Measurements from ENCODE around the gene KRTAP3-1. TPM values are rescaled to one million over a fixed set of nuclear protein-coding genes. Genes with fewer than 3 reads are reported as not detected.

Gene KRTAP3-1
- total RNA-seq, 4 donors from 2014 or later = not detected

- no peak for TF ChIP-seq EP300 (IDR thresholded peaks at IDR 0.05)
- no peak for TF ChIP-seq POLR2AphosphoS5 (IDR thresholded peaks at IDR 0.05)
- TF ChIP-seq POLR2A (IDR thresholded peaks at IDR 0.05) = no peak
- peaks cover 0 to 4% (median 0%) of the 10 kb centered on the region in 3 donors for H3K9me3 ChIP-seq
- no peak for ATAC-seq
- H3K36me3 ChIP-seq = no peaks in the 10 kb centered on the region
- no peak overlapping the region for H3K4me3 ChIP-seq
- peaks cover 4% of the 10 kb centered on the region for H3K27me3 ChIP-seq
- no peaks in the 10 kb centered on the region for H3K4me1 ChIP-seq
- H3K27ac ChIP-seq = no peak overlapping the region
Observed at GRCh38 chr17:41020336-41020735, 11.4 kb upstream of the KRTAP3-1 start.

DNA sequence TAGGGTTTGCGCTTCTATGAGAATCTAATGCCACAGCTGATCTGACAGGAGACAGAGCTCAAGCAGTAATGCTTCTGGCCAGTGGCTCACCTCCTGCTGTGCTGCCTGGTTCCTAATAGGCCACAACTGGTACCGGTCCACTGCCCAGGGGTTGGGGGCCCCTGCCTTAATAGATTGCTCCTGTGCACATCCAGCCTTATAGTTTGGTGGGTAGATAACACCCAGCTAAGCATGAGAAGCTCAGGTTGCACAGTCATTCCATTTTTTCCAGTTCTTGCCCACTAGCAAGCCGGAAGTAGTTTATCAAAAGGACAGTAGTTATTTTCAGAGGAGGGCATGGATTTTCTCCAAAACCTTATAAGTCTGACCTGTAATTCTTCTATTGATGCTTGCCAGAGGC lies 10.5 kb upstream of the KRTAP3-1 start:
- ATAC-seq = no peak
- Histone ChIP-seq H3K27me3 (peaks cover 4% of the 10 kb centered on the region), H3K4me3 (no peak overlapping the region), H3K27ac (no peak overlapping the region), H3K9me3 (peaks cover 0 to 4% (median 0%) of the 10 kb centered on the region in 3 donors), H3K4me1 (no peaks in the 10 kb centered on the region), H3K36me3 (no peaks in the 10 kb centered on the region)
- TF ChIP-seq POLR2AphosphoS5 (IDR thresholded peaks at IDR 0.05) (no peak), EP300 (IDR thresholded peaks at IDR 0.05) (no peak), CTCF (IDR thresholded peaks at IDR 0.05) (no peak), POLR2A (IDR thresholded peaks at IDR 0.05) (no peak)
- 71 to 93% methylated on average over 1 to 2 of the region's 3 CpGs for WGBS, 2 donors (ENCODE audit: low coverage in 1 of 2)

GRCh38 chr17:41018541-41018940 lies 9.6 kb upstream of the KRTAP3-1 start:
- TF ChIP-seq CTCF (IDR thresholded peaks at IDR 0.05) (no peak), EP300 (IDR thresholded peaks at IDR 0.05) (no peak), POLR2A (IDR thresholded peaks at IDR 0.05) (no peak), POLR2AphosphoS5 (IDR thresholded peaks at IDR 0.05) (no peak)
- H3K36me3 ChIP-seq = no peaks in the 10 kb centered on the region
- peaks cover 0 to 4% (median 0%) of the 10 kb centered on the region in 3 donors for H3K9me3 ChIP-seq
- no peak overlapping the region for H3K27ac ChIP-seq
- WGBS, 2 donors (ENCODE audit: low coverage in 1 of 2) = 61 to 78% methylated on average over 2 to 3 of the region's 3 CpGs
- H3K27me3 ChIP-seq = peaks cover 4% of the 10 kb centered on the region
- no peak overlapping the region for H3K4me3 ChIP-seq
- no peak for ATAC-seq
- H3K4me1 ChIP-seq = no peaks in the 10 kb centered on the region

- Histone ChIP-seq H3K4me3 (no peak overlapping the region), H3K9me3 (peaks cover 0 to 4% (median 0%) of the 10 kb centered on the region in 3 donors), H3K4me1 (no peaks in the 10 kb centered on the region), H3K27me3 (peaks cover 4% of the 10 kb centered on the region), H3K36me3 (no peaks in the 10 kb centered on the region), H3K27ac (no peak overlapping the region)
- TF ChIP-seq POLR2A (IDR thresholded peaks at IDR 0.05) (no peak), EP300 (IDR thresholded peaks at IDR 0.05) (no peak), CTCF (IDR thresholded peaks at IDR 0.05) (no peak), POLR2AphosphoS5 (IDR thresholded peaks at IDR 0.05) (no peak)
- whole genome bisulfite sequencing, 2 donors (ENCODE audit: low coverage in 1 of 2) = 71 to 87% methylated on average over 5 to 10 of the region's 13 CpGs
- ATAC-seq = no peak
Observed at GRCh38 chr17:41016578-41017215, 7.8 kb upstream of the KRTAP3-1 start.

DNA sequence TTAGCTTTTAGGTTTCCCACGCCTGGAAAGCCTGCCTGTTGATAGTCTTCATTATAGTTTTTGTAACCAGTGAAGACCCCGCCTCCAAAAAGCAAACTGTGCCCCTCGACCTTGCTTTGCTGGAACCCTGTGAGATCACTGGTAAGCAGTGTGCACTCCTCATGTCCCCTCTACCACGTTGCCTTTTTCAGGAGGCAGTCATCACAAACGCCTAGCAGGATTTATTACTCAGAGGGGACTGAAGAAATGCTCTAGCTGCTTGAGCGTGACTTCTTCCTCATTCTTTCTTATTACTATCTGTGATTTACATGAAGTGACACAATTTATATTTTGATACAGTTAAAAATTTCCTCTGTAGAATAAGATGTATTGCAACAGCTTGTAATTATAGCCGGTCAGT lies 6.5 kb upstream of the KRTAP3-1 start:
- Histone ChIP-seq H3K4me3 (no peak overlapping the region), H3K9me3 (no peaks in the 10 kb centered on the region), H3K27me3 (peaks cover 4% of the 10 kb centered on the region), H3K4me1 (no peaks in the 10 kb centered on the region), H3K27ac (no peak overlapping the region), H3K36me3 (no peaks in the 10 kb centered on the region)
- WGBS, 2 donors (ENCODE audit: low coverage in 1 of 2) = 63 to 73% methylated on average over 6 to 7 of the region's 7 CpGs
- TF ChIP-seq EP300 (IDR thresholded peaks at IDR 0.05) (no peak), CTCF (IDR thresholded peaks at IDR 0.05) (no peak), POLR2AphosphoS5 (IDR thresholded peaks at IDR 0.05) (no peak), POLR2A (IDR thresholded peaks at IDR 0.05) (no peak)
- no peak for ATAC-seq
